RWPE2 (cell line): ENCODE results near the gene SERPINB2.

Source experiments
- ATAC-seq: fragments of 200-7000 bp; cut with Tn5 transposase; 3 replicates; pipeline ENCODE4 v1.9.1; 2021; ENCODE audit warnings: low read depth
- DNase-seq: peaks from one replicate; pipeline ENCODE4 v3.0.0-alpha.2; 2020; ENCODE audit warnings: low spot score
- H3K27ac ChIP-seq: fragments of 450-650 bp; 2 replicates; pipeline ENCODE4 v1.5.1; 2017; ENCODE audit warnings: mild to moderate bottlenecking; ENCODE audit not compliant: poor library complexity, severe bottlenecking
- H3K27me3 ChIP-seq: fragments of 250-450 bp; sonication (Bioruptor Pico); 2 replicates; pipeline ENCODE4 v1.5.1; 2021; ENCODE audit warnings: mild to moderate bottlenecking, moderate library complexity; ENCODE audit not compliant: insufficient read depth, poor library complexity, severe bottlenecking
- H3K36me3 ChIP-seq: fragments of 250-450 bp; sonication (Bioruptor Pico); 2 replicates; pipeline ENCODE4 v1.5.1; 2020; ENCODE audit warnings: low read depth, mild to moderate bottlenecking, moderate library complexity
- H3K4me1 ChIP-seq: fragments of 250-450 bp; sonication (Bioruptor Pico); 2 replicates; pipeline ENCODE4 v1.5.1; 2021; ENCODE audit warnings: mild to moderate bottlenecking, moderate library complexity; ENCODE audit not compliant: insufficient read depth, poor library complexity, severe bottlenecking
- H3K4me3 ChIP-seq: fragments of 250-450 bp; sonication (Bioruptor Pico); 2 replicates; pipeline ENCODE4 v1.5.1; 2021; ENCODE audit warnings: mild to moderate bottlenecking, moderate library complexity; ENCODE audit not compliant: severe bottlenecking
- H3K9me3 ChIP-seq: fragments of 250-450 bp; sonication (Bioruptor Pico); 2 replicates; pipeline ENCODE4 v1.5.1; 2021; ENCODE audit warnings: mild to moderate bottlenecking, moderate library complexity; ENCODE audit not compliant: severe bottlenecking
- CTCF ChIP-seq: fragments of 450-650 bp; IDR thresholded peaks from one replicate; pipeline ENCODE4 v1.5.1; 2017; ENCODE audit warnings: mild to moderate bottlenecking, moderate library complexity; ENCODE audit not compliant: poor library complexity, severe bottlenecking

Gene SERPINB2

GRCh38 chr18:63872586-63872985 is 14.9 kb upstream of the SERPINB2 start:
- no peaks in the 10 kb centered on the region for H3K27me3 ChIP-seq
- no peak overlapping the region for H3K4me3 ChIP-seq
- ATAC-seq (no peak), DNase-seq (no peak)
- H3K36me3 ChIP-seq: no peaks in the 10 kb centered on the region
- peaks cover 25% of the 10 kb centered on the region for H3K4me1 ChIP-seq
- no peak for TF ChIP-seq CTCF
- H3K9me3 ChIP-seq: no peaks in the 10 kb centered on the region
- no peak overlapping the region for H3K27ac ChIP-seq

GRCh38 chr18:63878343-63878742 is 9.2 kb upstream of the SERPINB2 start:
- no peak overlapping the region for H3K27ac ChIP-seq
- no peak for DNase-seq

GRCh38 chr18:63878925-63879324 is 8.6 kb upstream of the SERPINB2 start:
- Histone ChIP-seq H3K27me3 (no peaks in the 10 kb centered on the region), H3K9me3 (no peaks in the 10 kb centered on the region), H3K36me3 (no peaks in the 10 kb centered on the region), H3K4me1 (peaks cover 22% of the 10 kb centered on the region), H3K4me3 (no peak overlapping the region), H3K27ac (no peak overlapping the region)
- TF ChIP-seq CTCF: no peak
- DNase-seq (no peak), ATAC-seq (no peak)

More at GRCh38 chr18:63878343-63878742, 9.2 kb upstream of the SERPINB2 start:
- Histone ChIP-seq H3K36me3 (no peaks in the 10 kb centered on the region), H3K4me1 (peaks cover 18% of the 10 kb centered on the region), H3K27me3 (no peaks in the 10 kb centered on the region), H3K9me3 (no peaks in the 10 kb centered on the region), H3K4me3 (no peak overlapping the region)
- no peak for TF ChIP-seq CTCF
- no peak for ATAC-seq

- DNase-seq (no peak), ATAC-seq (no peak)
- Histone ChIP-seq H3K4me3 (no peak overlapping the region), H3K9me3 (no peaks in the 10 kb centered on the region), H3K27ac (peak overlapping the region; percentile 93), H3K27me3 (no peaks in the 10 kb centered on the region), H3K4me1 (peaks cover 22% of the 10 kb centered on the region), H3K36me3 (no peaks in the 10 kb centered on the region)
- no peak for TF ChIP-seq CTCF
These were observed 7.8 kb upstream of the SERPINB2 start for GRCh38 chr18:63879709-63880108.

- no peaks in the 10 kb centered on the region for H3K9me3 ChIP-seq
- no peak for TF ChIP-seq CTCF
- H3K4me3 ChIP-seq: no peak overlapping the region
- no peaks in the 10 kb centered on the region for H3K27me3 ChIP-seq
- no peaks in the 10 kb centered on the region for H3K36me3 ChIP-seq
- peak; percentile 59 for ATAC-seq
- DNase-seq: no peak
- peaks cover 22% of the 10 kb centered on the region for H3K4me1 ChIP-seq
- peak overlapping the region; percentile 93 for H3K27ac ChIP-seq
These were observed 5.7 kb upstream of the SERPINB2 start for GRCh38 chr18:63881851-63882250.
